ENCODE measurements around the gene JARID2. TPM values are rescaled to one million over a fixed set of nuclear protein-coding genes. Genes with fewer than 3 reads are reported as not detected.

The JARID2 gene
- total and polyA plus RNA-seq, 2 of the 13 experiments (the other 11 are each of a cell fraction or from before 2014, with no cell fraction given): 7.5 to 10.3 TPM

- TF ChIP-seq ZNF512 (CRISPR knock-in tag; IDR thresholded peaks at IDR 0.05) (no peak), IRF2 (CRISPR knock-in tag; IDR thresholded peaks at IDR 0.05) (peak; percentile 68; the same call in 1 of the 2 replicates), GLI4 (CRISPR knock-in tag; IDR thresholded peaks at IDR 0.05; ENCODE audit: borderline replicate concordance) (no peak), TGIF2 (CRISPR knock-in tag; IDR thresholded peaks at IDR 0.05) (0 out of 2 replicates have a peak, but pooled peaks have one; percentile 54), HNF1B (CRISPR knock-in tag; IDR thresholded peaks at IDR 0.05) (peak; percentile 75), ZNF251 (CRISPR knock-in tag; IDR thresholded peaks at IDR 0.05) (no peak), ZNF256 (CRISPR knock-in tag; conservative IDR thresholded peaks at IDR 0.05) (no peak), LCORL (IDR thresholded peaks at IDR 0.05) (no peak), LCORL (CRISPR knock-in tag; IDR thresholded peaks at IDR 0.05) (peak; percentile 53; the same call in 1 of the 2 replicates), GPN1 (CRISPR knock-in tag; IDR thresholded peaks at IDR 0.05; ENCODE audit: borderline replicate concordance) (no peak), ZBTB21 (CRISPR knock-in tag; IDR thresholded peaks at IDR 0.05) (no peak), TEF (CRISPR knock-in tag; IDR thresholded peaks at IDR 0.05) (no peak), DNMT1 (CRISPR knock-in tag; IDR thresholded peaks at IDR 0.05) (no peak), FOXC1 (CRISPR knock-in tag; IDR thresholded peaks at IDR 0.05; ENCODE audit: borderline replicate concordance) (0 out of 2 replicates have a peak, but pooled peaks have one; percentile 40), KLF16 (CRISPR knock-in tag; IDR thresholded peaks at IDR 0.05) (no peak; a peak in 1 of 4 replicates), THRA (CRISPR knock-in tag; IDR thresholded peaks at IDR 0.05; ENCODE audit: borderline replicate concordance) (peak; percentile 21; the same call in 1 of the 2 replicates), ZNF841 (CRISPR knock-in tag; IDR thresholded peaks at IDR 0.05; ENCODE audit: borderline replicate concordance) (no peak), TFAP4 (IDR thresholded peaks at IDR 0.05; ENCODE audit: borderline replicate concordance, low read depth) (peak; percentile 94), JDP2 (CRISPR knock-in tag; IDR thresholded peaks at IDR 0.05; ENCODE audit: borderline replicate concordance) (no peak), HNRNPLL (IDR thresholded peaks at IDR 0.05; ENCODE audit: low read depth, low read length, poor library complexity, severe bottlenecking) (no peak), BCL6 (CRISPR knock-in tag; IDR thresholded peaks at IDR 0.05) (peak; percentile 86), AGO2 (optimal IDR thresholded peaks at IDR 0.05; ENCODE audit: low read depth, low read length) (no peak), SRY (CRISPR knock-in tag; IDR thresholded peaks at IDR 0.05) (no peak), PHF5A (CRISPR knock-in tag; IDR thresholded peaks at IDR 0.05; ENCODE audit: low read depth, unreplicated experiment) (no peak)
Observed at GRCh38 chr6:15317934-15318902, 72.3 kb downstream of the JARID2 start (continued).

All from HepG2 (cell line).